HEK293T (cell line): ENCODE measurements around the gene UPF3B.

Experiments used
- CTCF ChIA-PET: fragments of 350-600 bp; formaldehyde crosslinking; extraction: SDS; loops from one replicate; lab custom pipeline; 2021; ENCODE audit warnings: antibody characterized with exemption, inconsistent platforms; lab: Yijun Ruan, JAX
- POLR2A ChIA-PET: fragments of 350-600 bp; formaldehyde crosslinking; extraction: SDS; loops from one replicate; lab custom pipeline; 2020; ENCODE audit warnings: antibody characterized with exemption, inconsistent platforms; lab: Yijun Ruan, JAX
- DNase-seq: peaks from one replicate; pipeline ENCODE4 v3.0.0; 2012; ENCODE audit warnings: mixed read lengths; ENCODE audit errors: extremely low spot score
- ARNT ChIP-seq: fragments of 450-650 bp; IDR thresholded peaks from 2 replicates; pipeline ENCODE4 v1.6.1; 2017; ENCODE audit warnings: mild to moderate bottlenecking
- BHLHE40 ChIP-seq: fragments of 450-650 bp; IDR thresholded peaks from 2 replicates; pipeline ENCODE4 v1.6.1; 2016; ENCODE audit warnings: mild to moderate bottlenecking, moderate library complexity, borderline replicate concordance
- CTBP1 ChIP-seq: fragments of 450-650 bp; IDR thresholded peaks from 2 replicates; pipeline ENCODE4 v1.6.1; 2016; ENCODE audit warnings: borderline replicate concordance
- ELF4 ChIP-seq: fragments of 450-650 bp; IDR thresholded peaks from 2 replicates; pipeline ENCODE4 v1.6.1; 2017; ENCODE audit warnings: antibody characterized with exemption
- FOXA1 ChIP-seq: fragments of 450-650 bp; IDR thresholded peaks from 2 replicates; pipeline ENCODE4 v1.6.1; 2016; ENCODE audit warnings: mild to moderate bottlenecking
- FOXK2 ChIP-seq: fragments of 450-650 bp; IDR thresholded peaks from 2 replicates; pipeline ENCODE4 v1.6.1; 2016; ENCODE audit warnings: mild to moderate bottlenecking
- FOXM1 ChIP-seq: fragments of 450-650 bp; IDR thresholded peaks from 2 replicates; pipeline ENCODE4 v1.6.1; 2017; ENCODE audit warnings: mild to moderate bottlenecking, borderline replicate concordance
- HDGF ChIP-seq: fragments of 450-650 bp; IDR thresholded peaks from 2 replicates; pipeline ENCODE4 v1.6.1; 2017; ENCODE audit warnings: antibody characterized with exemption, borderline replicate concordance
- L3MBTL2 ChIP-seq: fragments of 450-650 bp; conservative IDR thresholded peaks from 2 replicates; pipeline ENCODE4 v1.6.1; 2016; ENCODE audit warnings: mild to moderate bottlenecking
- LEF1 ChIP-seq: fragments of 450-650 bp; IDR thresholded peaks from 2 replicates; pipeline ENCODE4 v1.6.1; 2017; ENCODE audit warnings: mild to moderate bottlenecking, borderline replicate concordance
- NFRKB ChIP-seq: fragments of 450-650 bp; IDR thresholded peaks from 2 replicates; pipeline ENCODE4 v1.6.1; 2016; ENCODE audit warnings: mild to moderate bottlenecking, moderate library complexity
- SP1 ChIP-seq: fragments of 450-650 bp; IDR thresholded peaks from 2 replicates; pipeline ENCODE4 v1.6.1; 2017
- SUZ12 ChIP-seq: fragments of 450-650 bp; IDR thresholded peaks from 2 replicates; pipeline ENCODE4 v1.6.1; 2016; ENCODE audit warnings: mild to moderate bottlenecking
- TARDBP ChIP-seq: fragments of 450-650 bp; IDR thresholded peaks from 2 replicates; pipeline ENCODE4 v1.6.1; 2016
- ZNF384 ChIP-seq: fragments of 450-650 bp; IDR thresholded peaks from 2 replicates; pipeline ENCODE4 v1.6.1; 2016
- TF ChIP-seq, protein P1 (sequence below): fragments of 450-650 bp; IDR thresholded peaks from 2 replicates; pipeline ENCODE4 v1.6.1; 2016

UPF3B gene

DNA sequence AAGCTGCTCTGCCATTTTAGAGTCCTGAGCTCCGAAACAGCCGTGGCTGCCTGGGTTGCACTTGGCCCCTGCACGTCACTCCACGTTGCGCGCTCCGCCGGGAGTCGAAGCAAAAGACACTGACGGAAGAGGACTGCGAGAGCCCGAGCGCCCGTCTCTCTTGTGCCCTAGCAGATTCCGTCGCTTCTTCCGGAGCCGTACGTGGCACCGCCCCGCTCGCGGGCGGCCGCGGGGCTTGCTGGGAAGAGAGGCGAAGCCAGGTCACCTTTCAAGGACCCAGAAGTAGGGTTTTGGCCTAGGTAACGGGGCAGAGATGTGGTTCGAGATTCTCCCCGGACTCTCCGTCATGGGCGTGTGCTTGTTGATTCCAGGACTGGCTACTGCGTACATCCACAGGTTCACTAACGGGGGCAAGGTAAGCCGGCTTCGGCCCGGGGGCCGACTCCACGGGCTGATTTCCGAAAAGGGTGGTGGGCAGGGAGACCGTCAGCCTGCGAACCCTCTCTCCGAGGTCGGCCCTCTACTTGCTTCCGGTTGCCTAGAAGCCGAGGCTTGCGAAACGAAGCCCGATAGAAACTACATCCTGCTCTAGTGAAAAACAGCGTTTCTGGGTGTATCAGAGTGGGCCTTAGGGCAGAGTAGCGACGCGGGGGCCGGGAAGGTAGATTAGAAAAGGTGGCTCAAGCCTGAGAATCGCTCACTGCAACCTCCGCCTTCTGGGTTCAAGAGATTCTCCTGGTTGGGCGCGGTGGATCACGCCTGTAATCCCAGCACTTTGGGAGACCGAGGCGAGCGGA, 19.0 kb upstream of the UPF3B start, which contains the start of the genes NDUFA1 and RNF113A:
Gene NDUFA1, plus strand, starts transcription at position 234 of the 797 bp plus-strand sequence. Its CDS starts 80 bp downstream, at position 314.
Gene RNF113A, minus strand, starts transcription at position 135 of the 797 bp plus-strand sequence. Its CDS starts 120 bp downstream, at position 15.
- CTCF ChIA-PET = interaction anchor here (1.0 kb wide), 1 partner anchor 87 kb away, joined by 4 read pairs; no protein-coding TSS in a partner anchor
- POLR2A ChIA-PET = interaction anchor here (1.2 to 2.9 kb wide), 9 partner anchors 9 to 113 kb away, joined by 3 to 35 read pairs (median 6); partner anchors contain the start of genes RPL39, SOWAHD and UPF3B
- peak; percentile 83 for DNase-seq
- peak; percentile 67 for TF ChIP-seq L3MBTL2
- no peak for TF ChIP-seq SUZ12
- TF ChIP-seq ELF4 = peak; percentile 27; the same call in 1 of the 2 replicates
- TF ChIP-seq ARNT = no peak
- TF ChIP-seq, protein P1, sequence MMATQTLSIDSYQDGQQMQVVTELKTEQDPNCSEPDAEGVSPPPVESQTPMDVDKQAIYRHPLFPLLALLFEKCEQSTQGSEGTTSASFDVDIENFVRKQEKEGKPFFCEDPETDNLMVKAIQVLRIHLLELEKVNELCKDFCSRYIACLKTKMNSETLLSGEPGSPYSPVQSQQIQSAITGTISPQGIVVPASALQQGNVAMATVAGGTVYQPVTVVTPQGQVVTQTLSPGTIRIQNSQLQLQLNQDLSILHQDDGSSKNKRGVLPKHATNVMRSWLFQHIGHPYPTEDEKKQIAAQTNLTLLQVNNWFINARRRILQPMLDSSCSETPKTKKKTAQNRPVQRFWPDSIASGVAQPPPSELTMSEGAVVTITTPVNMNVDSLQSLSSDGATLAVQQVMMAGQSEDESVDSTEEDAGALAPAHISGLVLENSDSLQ = peak; percentile 63; the same call in 1 of the 2 replicates

DNA sequence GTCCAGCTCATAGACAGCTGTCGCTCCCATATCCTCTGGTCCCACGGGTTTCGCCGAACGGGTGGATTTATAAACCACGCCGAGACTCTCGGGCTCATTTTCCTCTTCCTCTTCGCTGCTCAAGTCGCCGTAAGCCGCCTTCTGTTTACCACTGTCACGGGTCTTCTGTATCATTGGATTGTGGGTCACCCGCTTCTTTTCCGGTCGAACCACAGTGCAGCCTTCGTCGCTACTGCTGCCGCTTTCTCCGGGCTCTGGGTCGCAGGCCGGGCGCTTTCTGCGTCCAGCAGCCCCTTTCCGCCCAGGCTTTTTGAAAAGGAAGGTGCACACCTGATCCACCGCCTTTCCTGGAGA, 18.5 kb upstream of the UPF3B start:
- ChIA-PET CTCF (interaction anchor here (1.0 kb wide), 2 partner anchors 18 to 87 kb away, joined by 3 to 4 read pairs; partner anchors contain the start of gene UPF3B), POLR2A (interaction anchor here (1.1 to 2.9 kb wide), 10 partner anchors 9 to 113 kb away, joined by 3 to 35 read pairs (median 5); partner anchors contain the start of genes RPL39, SOWAHD and UPF3B)
- no peak for DNase-seq
- TF ChIP-seq FOXK2 (no peak), L3MBTL2 (no peak), FOXA1 (no peak), HDGF (no peak), TARDBP (no peak), NFRKB (no peak), LEF1 (no peak), ELF4 (no peak), ZNF384 (no peak), SP1 (no peak), BHLHE40 (no peak), ARNT (no peak), FOXM1 (no peak), CTBP1 (no peak), SUZ12 (no peak)
- TF ChIP-seq, protein P1 = no peak

DNA sequence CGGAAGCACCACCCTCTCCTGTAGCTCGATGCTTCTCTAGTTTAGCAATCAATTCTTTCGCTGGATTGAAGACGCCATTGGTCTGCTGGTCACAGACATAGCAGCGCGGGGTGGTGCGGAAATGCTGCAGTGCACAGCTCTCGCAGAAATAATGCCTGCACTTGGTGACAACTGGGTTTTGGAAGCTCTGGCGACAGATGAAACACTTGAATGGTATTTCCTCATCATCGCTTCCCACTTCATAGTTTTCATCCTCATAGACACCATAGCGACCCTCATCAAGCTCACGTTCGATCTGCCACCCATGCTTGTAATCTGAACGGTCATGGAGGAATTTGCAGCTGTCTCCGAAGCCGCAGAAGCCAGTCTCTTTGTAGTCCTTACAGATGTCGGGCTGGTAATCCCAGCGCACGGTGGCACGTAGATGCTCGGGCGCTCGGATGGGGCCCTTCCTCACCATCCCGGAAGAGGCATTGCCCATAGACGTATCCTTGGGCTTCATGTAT, 17.9 kb upstream of the UPF3B start:
- CTCF ChIA-PET = interaction anchor here (0.9 to 1.2 kb wide), 4 partner anchors 12 to 86 kb away, joined by 3 to 4 read pairs (median 3); partner anchors contain the start of gene UPF3B

DNA sequence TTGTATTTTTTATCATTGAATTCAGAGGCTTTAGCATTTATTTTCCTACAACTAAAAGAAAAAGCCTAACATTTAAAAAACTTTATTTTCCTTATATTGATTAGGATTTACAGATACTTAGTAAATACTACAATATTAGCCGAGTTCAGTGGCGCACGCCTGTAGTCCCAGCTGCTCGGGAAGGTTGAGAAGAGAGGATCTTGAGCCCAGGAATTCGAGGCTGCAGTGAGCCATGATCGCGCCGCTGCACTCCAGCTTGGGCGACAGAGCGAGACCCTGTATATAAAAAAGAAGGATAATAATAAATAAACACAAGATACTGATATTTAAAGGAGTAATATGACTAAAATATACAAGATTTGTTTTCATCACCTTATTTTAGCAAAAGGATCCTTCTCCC, 681 bp upstream of the UPF3B start:
- TF ChIP-seq LEF1 = no peak
- no peak for TF ChIP-seq SP1
- no peak for TF ChIP-seq CTBP1
- no peak for TF ChIP-seq L3MBTL2
- TF ChIP-seq TARDBP = no peak
- TF ChIP-seq ZNF384 = no peak
- CTCF ChIA-PET = interaction anchor here (0.7 kb wide), 1 partner anchor 17 kb away, joined by 3 read pairs; no protein-coding TSS in a partner anchor
- no peak for DNase-seq
- POLR2A ChIA-PET = interaction anchor here (0.6 to 4.7 kb wide), 18 partner anchors 9 to 375 kb away, joined by 3 to 52 read pairs (median 5); partner anchors contain the start of genes NDUFA1, RNF113A, RPL39 and SOWAHD

More for the DNA sequence above, 17.9 kb upstream of the UPF3B start:
- POLR2A ChIA-PET = interaction anchor here (0.7 to 2.9 kb wide), 14 partner anchors 9 to 112 kb away, joined by 3 to 35 read pairs (median 4); partner anchors contain the start of genes RPL39, SOWAHD and UPF3B
- TF ChIP-seq TARDBP (no peak), NFRKB (no peak), ARNT (no peak), FOXM1 (no peak), HDGF (no peak), SUZ12 (no peak), ZNF384 (no peak), CTBP1 (no peak), LEF1 (no peak), ELF4 (no peak), BHLHE40 (no peak), FOXA1 (no peak), L3MBTL2 (no peak), SP1 (no peak), FOXK2 (no peak)
- TF ChIP-seq, protein P1 = no peak
- DNase-seq = peak; percentile 33

DNA sequence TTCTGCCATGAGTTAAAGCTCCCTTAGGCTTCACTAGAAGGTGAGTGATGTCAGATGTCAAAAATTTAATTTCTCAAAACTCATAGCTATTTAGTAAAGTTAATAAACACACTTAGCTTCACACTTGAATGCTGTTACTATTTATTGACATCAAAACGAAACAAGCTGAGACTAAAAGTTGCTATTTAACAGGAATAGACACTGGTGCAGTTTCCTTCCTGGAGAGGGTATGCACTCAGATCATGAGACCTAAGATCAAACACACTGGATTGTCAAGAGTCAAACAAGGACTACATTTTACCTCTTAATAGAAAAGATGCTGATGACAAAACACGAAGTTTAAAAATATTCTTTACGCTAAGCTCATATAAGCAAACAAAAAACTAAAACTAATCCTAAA, 18.9 kb downstream of the UPF3B start:
- no peak for DNase-seq
- CTCF ChIA-PET = interaction anchor here (0.7 kb wide), 1 partner anchor 295 kb away, joined by 3 read pairs; no protein-coding TSS in a partner anchor
- TF ChIP-seq FOXA1 = no peak
- no peak for TF ChIP-seq FOXM1
- TF ChIP-seq, protein P1 = no peak
- TF ChIP-seq SUZ12 = no peak
- no peak for TF ChIP-seq FOXK2
- POLR2A ChIA-PET = interaction anchor here (1.2 to 2.0 kb wide), 2 partner anchors 19 to 42 kb away, joined by 5 to 8 read pairs; partner anchors contain the start of genes RPL39 and UPF3B
